K562 (cell line): ENCODE data around the gene VARS1. TPM values are rescaled to one million over a fixed set of nuclear protein-coding genes. Genes with fewer than 3 reads are reported as not detected.

Source experiments
- CBFA2T2 ChIP-seq: fragments of 450-650 bp; conservative IDR thresholded peaks from 2 replicates; pipeline ENCODE4 v1.6.1; 2017; ENCODE audit warnings: mild to moderate bottlenecking
- CBX3 ChIP-seq, 2 experiments: IDR thresholded peaks; 1 replicate in 1 of 2; 2 replicates in 1 of 2; pipeline ENCODE4 v1.6.1; 2012; ENCODE audit warnings: inconsistent platforms in 2 of 2, low read length in 2 of 2, borderline replicate concordance in 1 of 2, control low read depth in 1 of 2
- DPF2 ChIP-seq: fragments of 450-650 bp; IDR thresholded peaks from 2 replicates; pipeline ENCODE4 v1.6.1; 2016
- E2F4 ChIP-seq: sonication (generic); formaldehyde crosslinking; IDR thresholded peaks from 2 replicates; pipeline ENCODE4 v1.8.0; 2022; ENCODE audit warnings: mild to moderate bottlenecking, low read depth, missing genetic modification reagents
- GABPB2 ChIP-seq: fragments of 250-450 bp; sonication (Bioruptor Pico); conservative IDR thresholded peaks from 2 replicates; pipeline ENCODE4 v1.5.1; 2021; ENCODE audit warnings: mild to moderate bottlenecking
- HDAC6 ChIP-seq: IDR thresholded peaks from 2 replicates; pipeline ENCODE4 v1.6.1; 2012; ENCODE audit warnings: low read depth, mild to moderate bottlenecking, control low read depth, inconsistent platforms, low read length, moderate library complexity
- HEY1 ChIP-seq: fragments of 250-450 bp; sonication (Bioruptor Pico); IDR thresholded peaks from 2 replicates; pipeline ENCODE4 v1.5.0; 2020; ENCODE audit warnings: mild to moderate bottlenecking, moderate library complexity, borderline replicate concordance
- HMG20B ChIP-seq: fragments of 250-450 bp; sonication (Bioruptor Pico); IDR thresholded peaks from 2 replicates; pipeline ENCODE4 v1.5.0; 2021; ENCODE audit warnings: mild to moderate bottlenecking
- JUNB ChIP-seq: fragments of 450-650 bp; formaldehyde crosslinking; conservative IDR thresholded peaks from 2 replicates; pipeline ENCODE4 v1.4.0; 2020; ENCODE audit warnings: mild to moderate bottlenecking
- MAFK ChIP-seq: IDR thresholded peaks from 2 replicates; pipeline ENCODE4 v1.6.1; 2011; ENCODE audit warnings: low read length, improper control_type of control experiment
- NCOR1 ChIP-seq: fragments of 450-650 bp; IDR thresholded peaks from 2 replicates; pipeline ENCODE4 v1.6.1; 2016; ENCODE audit warnings: mild to moderate bottlenecking, moderate library complexity
- NELFE ChIP-seq: IDR thresholded peaks from 2 replicates; pipeline ENCODE4 v1.6.1; 2011; ENCODE audit warnings: mild to moderate bottlenecking; ENCODE audit not compliant: insufficient read depth, insufficient read length
- RBM17 ChIP-seq: fragments of 200-400 bp; formaldehyde crosslinking; IDR thresholded peaks from 2 replicates; pipeline ENCODE4 v1.6.1; 2017; ENCODE audit warnings: low read depth, mild to moderate bottlenecking, low read length, borderline replicate concordance
- SPI1 ChIP-seq: IDR thresholded peaks from 2 replicates; pipeline ENCODE4 v1.6.1; 2011; ENCODE audit warnings: low read depth, low read length, control low read depth, borderline replicate concordance
- ZBTB33 ChIP-seq: sonication (generic); formaldehyde crosslinking; IDR thresholded peaks from 2 replicates; pipeline ENCODE4 v1.8.1; 2023; ENCODE audit warnings: mild to moderate bottlenecking, missing genetic modification reagents
- ZNF354B ChIP-seq: fragments of 250-450 bp; sonication (Bioruptor Pico); IDR thresholded peaks from 2 replicates; pipeline ENCODE4 v1.4.0; 2020
- polyA plus RNA-seq, 8 experiments: library from polyadenylated mRNA; depleted of rRNA in 4 of 8; stranded (reverse) in 5 of 8; unstranded in 3 of 8; fragments of >200 nt; fragmentation: Nextera tagmentation in 2 of 8; fragmentation: Illumina TruSeq in 1 of 8; extraction: Ambion mirVana in 2 of 8; extraction: Trizol in 1 of 8; gene quantifications; 2 replicates each; pipeline versions ENCODE4 v1.2.1 to v1.2.3, GENCODE V29; 2011 to 2014; ENCODE audit warnings: inconsistent platforms in 1 of 8, missing spikeins in 1 of 8
- total RNA-seq, 7 experiments: library from RNA; depleted of rRNA in 6 of 7; stranded (reverse); fragments of >200 nt in 6 of 7; fragmentation: Illumina TruSeq in 2 of 7; extraction: Trizol in 2 of 7; gene quantifications; 2 replicates each; pipeline versions ENCODE4 v1.2.1 to v1.2.3, GENCODE V29; 2011 to 2021; ENCODE audit warnings: low replicate concordance in 1 of 7
- TF ChIP-seq, protein P1 (sequence below), 2 experiments: fragments of 200-800 bp in 1 of 2; sonication (Bioruptor generic) in 1 of 2; sonication (generic) in 1 of 2; formaldehyde crosslinking in 1 of 2; IDR thresholded peaks in 1 of 2; conservative IDR thresholded peaks in 1 of 2; 2 replicates each; pipeline versions ENCODE4 v1.5.0 to v1.6.1; 2016 to 2020; ENCODE audit warnings: missing compliant biosample characterization in 1 of 2, missing genetic modification characterization in 1 of 2, missing genetic modification reagents in 1 of 2
- TF ChIP-seq, protein P2 (sequence below): sonication (generic); formaldehyde crosslinking; IDR thresholded peaks from 2 replicates; pipeline ENCODE4 v1.8.0; 2023; ENCODE audit warnings: missing genetic modification reagents, mild to moderate bottlenecking, borderline replicate concordance

Gene VARS1
- total and polyA plus RNA-seq, 9 of the 15 experiments (the other 6 are each of a cell fraction or from before 2014, with no cell fraction given): 2.9 to 488 (median 130) TPM

- TF ChIP-seq, protein P1, sequence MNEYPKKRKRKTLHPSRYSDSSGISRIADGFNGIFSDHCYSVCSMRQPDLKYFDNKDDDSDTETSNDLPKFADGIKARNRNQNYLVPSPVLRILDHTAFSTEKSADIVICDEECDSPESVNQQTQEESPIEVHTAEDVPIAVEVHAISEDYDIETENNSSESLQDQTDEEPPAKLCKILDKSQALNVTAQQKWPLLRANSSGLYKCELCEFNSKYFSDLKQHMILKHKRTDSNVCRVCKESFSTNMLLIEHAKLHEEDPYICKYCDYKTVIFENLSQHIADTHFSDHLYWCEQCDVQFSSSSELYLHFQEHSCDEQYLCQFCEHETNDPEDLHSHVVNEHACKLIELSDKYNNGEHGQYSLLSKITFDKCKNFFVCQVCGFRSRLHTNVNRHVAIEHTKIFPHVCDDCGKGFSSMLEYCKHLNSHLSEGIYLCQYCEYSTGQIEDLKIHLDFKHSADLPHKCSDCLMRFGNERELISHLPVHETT (CRISPR knock-in tag; conservative IDR thresholded peaks at IDR 0.05 in 1 of 2, IDR thresholded peaks at IDR 0.05 in 1 of 2): peak in 1 of 2 experiments; percentile 88; a peak in 2 of 4 replicates
- TF ChIP-seq, protein P2, sequence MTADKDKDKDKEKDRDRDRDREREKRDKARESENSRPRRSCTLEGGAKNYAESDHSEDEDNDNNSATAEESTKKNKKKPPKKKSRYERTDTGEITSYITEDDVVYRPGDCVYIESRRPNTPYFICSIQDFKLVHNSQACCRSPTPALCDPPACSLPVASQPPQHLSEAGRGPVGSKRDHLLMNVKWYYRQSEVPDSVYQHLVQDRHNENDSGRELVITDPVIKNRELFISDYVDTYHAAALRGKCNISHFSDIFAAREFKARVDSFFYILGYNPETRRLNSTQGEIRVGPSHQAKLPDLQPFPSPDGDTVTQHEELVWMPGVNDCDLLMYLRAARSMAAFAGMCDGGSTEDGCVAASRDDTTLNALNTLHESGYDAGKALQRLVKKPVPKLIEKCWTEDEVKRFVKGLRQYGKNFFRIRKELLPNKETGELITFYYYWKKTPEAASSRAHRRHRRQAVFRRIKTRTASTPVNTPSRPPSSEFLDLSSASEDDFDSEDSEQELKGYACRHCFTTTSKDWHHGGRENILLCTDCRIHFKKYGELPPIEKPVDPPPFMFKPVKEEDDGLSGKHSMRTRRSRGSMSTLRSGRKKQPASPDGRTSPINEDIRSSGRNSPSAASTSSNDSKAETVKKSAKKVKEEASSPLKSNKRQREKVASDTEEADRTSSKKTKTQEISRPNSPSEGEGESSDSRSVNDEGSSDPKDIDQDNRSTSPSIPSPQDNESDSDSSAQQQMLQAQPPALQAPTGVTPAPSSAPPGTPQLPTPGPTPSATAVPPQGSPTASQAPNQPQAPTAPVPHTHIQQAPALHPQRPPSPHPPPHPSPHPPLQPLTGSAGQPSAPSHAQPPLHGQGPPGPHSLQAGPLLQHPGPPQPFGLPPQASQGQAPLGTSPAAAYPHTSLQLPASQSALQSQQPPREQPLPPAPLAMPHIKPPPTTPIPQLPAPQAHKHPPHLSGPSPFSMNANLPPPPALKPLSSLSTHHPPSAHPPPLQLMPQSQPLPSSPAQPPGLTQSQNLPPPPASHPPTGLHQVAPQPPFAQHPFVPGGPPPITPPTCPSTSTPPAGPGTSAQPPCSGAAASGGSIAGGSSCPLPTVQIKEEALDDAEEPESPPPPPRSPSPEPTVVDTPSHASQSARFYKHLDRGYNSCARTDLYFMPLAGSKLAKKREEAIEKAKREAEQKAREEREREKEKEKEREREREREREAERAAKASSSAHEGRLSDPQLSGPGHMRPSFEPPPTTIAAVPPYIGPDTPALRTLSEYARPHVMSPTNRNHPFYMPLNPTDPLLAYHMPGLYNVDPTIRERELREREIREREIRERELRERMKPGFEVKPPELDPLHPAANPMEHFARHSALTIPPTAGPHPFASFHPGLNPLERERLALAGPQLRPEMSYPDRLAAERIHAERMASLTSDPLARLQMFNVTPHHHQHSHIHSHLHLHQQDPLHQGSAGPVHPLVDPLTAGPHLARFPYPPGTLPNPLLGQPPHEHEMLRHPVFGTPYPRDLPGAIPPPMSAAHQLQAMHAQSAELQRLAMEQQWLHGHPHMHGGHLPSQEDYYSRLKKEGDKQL (CRISPR knock-in tag): no peak
- TF ChIP-seq CBFA2T2: peak; percentile 67
- TF ChIP-seq RBM17: no peak
- no peak for TF ChIP-seq NCOR1
- peak; percentile 92 for TF ChIP-seq ZBTB33 (CRISPR knock-in tag)
- TF ChIP-seq HDAC6: 0 out of 2 replicates have a peak, but pooled peaks have one; percentile 43
- TF ChIP-seq GABPB2: 0 out of 2 replicates have a peak, but pooled peaks have one; percentile 29
- peak; percentile 51 for TF ChIP-seq SPI1
- TF ChIP-seq E2F4 (CRISPR knock-in tag): no peak
- no peak for TF ChIP-seq HMG20B (CRISPR knock-in tag)
- TF ChIP-seq HEY1 (CRISPR knock-in tag): no peak; the same call in 1 of the 2 replicates
- no peak for TF ChIP-seq NELFE
- peak; percentile 79 for TF ChIP-seq MAFK
- peak in 1 of 2 experiments; percentile 95; a peak in 2 of 3 replicates for TF ChIP-seq CBX3 (IDR thresholded peaks at IDR 0.05; ENCODE audit: borderline replicate concordance in 1 of 2, low read length in 2 of 2)
- TF ChIP-seq JUNB (CRISPR knock-in tag): no peak
- TF ChIP-seq ZNF354B (CRISPR knock-in tag): no peak
- TF ChIP-seq DPF2: peak; percentile 99
Observed at GRCh38 chr6:31776989-31777666, 18.4 kb downstream of the VARS1 start, which contains the start of gene VWA7 (continued).
